Dendritic cell treated with granulocyte-macrophage colony-stimulating factor and Interleukin-4, amounts not matched to agents 40 ng/mL and 50 ng/mL, for 4 days (primary cell): ENCODE data around the gene INSL4.

Source experiments
- H3K27ac Mint-ChIP-seq: one replicate; pipeline ENCODE4 v1.8.0; 2022; ENCODE audit warnings: mild to moderate bottlenecking, mixed read lengths
- H3K27me3 Mint-ChIP-seq: one replicate; pipeline ENCODE4 v1.8.0; 2022; ENCODE audit warnings: mild to moderate bottlenecking, mixed read lengths
- H3K36me3 Mint-ChIP-seq: one replicate; pipeline ENCODE4 v1.8.0; 2022; ENCODE audit warnings: low read depth, mixed read lengths
- H3K4me1 Mint-ChIP-seq: one replicate; pipeline ENCODE4 v1.8.0; 2022; ENCODE audit warnings: low read depth, mixed read lengths
- H3K4me3 Mint-ChIP-seq: one replicate; pipeline ENCODE4 v1.8.0; 2022; ENCODE audit warnings: mild to moderate bottlenecking, moderate library complexity, mixed read lengths
- H3K9me3 Mint-ChIP-seq: one replicate; pipeline ENCODE4 v1.8.0; 2022; ENCODE audit warnings: mixed read lengths
- intact Hi-C: fragments of 100-400 bp; cut with micrococcal nuclease; formaldehyde crosslinking; loops from one replicate; pipeline ENCODE4 v1.15.0; 2022

The INSL4 gene

GRCh38 chr9:5231212-5231611 is at the start of gene INSL4:
TSS of gene INSL4 (plus strand) at chr9:5231419. CDS start at chr9:5231524, 105 bp downstream.
- Mint-ChIP-seq H3K36me3 (no peaks in the 10 kb centered on the region), H3K4me3 (no peak within 1 kb of the TSS), H3K4me1 (no peaks in the 10 kb centered on the region), H3K27me3 (peaks cover 12% of the 10 kb centered on the region), H3K9me3 (no peaks in the 10 kb centered on the region), H3K27ac (no peak within 1 kb of the TSS)
- intact Hi-C loops, result no loop called here

GRCh38 chr9:5184776-5185175 is 46.4 kb upstream of the INSL4 start:
- Mint-ChIP-seq H3K4me3 (no peak overlapping the region), H3K36me3 (no peaks in the 10 kb centered on the region), H3K27ac (no peak overlapping the region), H3K4me1 (no peaks in the 10 kb centered on the region), H3K27me3 (peaks cover 3% of the 10 kb centered on the region), H3K9me3 (peaks cover 13% of the 10 kb centered on the region)
- intact Hi-C loops, result loop anchor here (5.0 kb wide), 1 partner anchor 243 kb away; no protein-coding TSS in a partner anchor

- Mint-ChIP-seq H3K27ac (no peak within 1 kb of the TSS), H3K27me3 (peaks cover 3% of the 10 kb centered on the region), H3K4me3 (no peak within 1 kb of the TSS), H3K4me1 (no peaks in the 10 kb centered on the region), H3K9me3 (peaks cover 8% of the 10 kb centered on the region), H3K36me3 (no peaks in the 10 kb centered on the region)
- intact Hi-C loops, result loop anchor here (5.0 kb wide), 1 partner anchor 242 kb away; no protein-coding TSS in a partner anchor
These were observed 45.9 kb upstream of the INSL4 start, which contains the start of gene INSL6 for GRCh38 chr9:5185220-5185840. TSS of gene INSL6 (minus strand) at chr9:5185639. CDS start at chr9:5185602, 37 bp downstream.

GRCh38 chr9:5186416-5187169 is 44.6 kb upstream of the INSL4 start:
- H3K36me3 Mint-ChIP-seq, result no peaks in the 10 kb centered on the region
- no peak overlapping the region for H3K27ac Mint-ChIP-seq
- peaks cover 5% of the 10 kb centered on the region for H3K27me3 Mint-ChIP-seq

GRCh38 chr9:5188060-5188984 is 42.9 kb upstream of the INSL4 start:
- Mint-ChIP-seq H3K27ac (no peak overlapping the region), H3K4me3 (no peak overlapping the region), H3K9me3 (no peaks in the 10 kb centered on the region), H3K36me3 (no peaks in the 10 kb centered on the region), H3K27me3 (peaks cover 5% of the 10 kb centered on the region), H3K4me1 (no peaks in the 10 kb centered on the region)
- intact Hi-C loops, result loop anchor here (5.0 kb wide), 1 partner anchor 239 kb away; no protein-coding TSS in a partner anchor

More at GRCh38 chr9:5186416-5187169, 44.6 kb upstream of the INSL4 start:
- Mint-ChIP-seq H3K4me3 (no peak overlapping the region), H3K4me1 (no peaks in the 10 kb centered on the region), H3K9me3 (no peaks in the 10 kb centered on the region)
- intact Hi-C loops, result loop anchor here (1.0 to 5.0 kb wide), 3 partner anchors 241 to 414 kb away; no protein-coding TSS in a partner anchor

- intact Hi-C loops, result no loop called here
- peaks cover 5% of the 10 kb centered on the region for H3K27me3 Mint-ChIP-seq
- no peaks in the 10 kb centered on the region for H3K36me3 Mint-ChIP-seq
- no peak overlapping the region for H3K4me3 Mint-ChIP-seq
- no peaks in the 10 kb centered on the region for H3K4me1 Mint-ChIP-seq
- H3K9me3 Mint-ChIP-seq, result no peaks in the 10 kb centered on the region
- no peak overlapping the region for H3K27ac Mint-ChIP-seq
These were observed 39.2 kb upstream of the INSL4 start for GRCh38 chr9:5191985-5192384.

GRCh38 chr9:5193345-5193744 is 37.9 kb upstream of the INSL4 start:
- Mint-ChIP-seq H3K4me1 (no peaks in the 10 kb centered on the region), H3K9me3 (no peaks in the 10 kb centered on the region), H3K4me3 (no peak overlapping the region), H3K36me3 (no peaks in the 10 kb centered on the region), H3K27me3 (peaks cover 3% of the 10 kb centered on the region), H3K27ac (no peak overlapping the region)
- intact Hi-C loops, result no loop called here

GRCh38 chr9:5195463-5195862 is 35.8 kb upstream of the INSL4 start:
- Mint-ChIP-seq H3K36me3 (no peaks in the 10 kb centered on the region), H3K27ac (no peak overlapping the region), H3K4me1 (no peaks in the 10 kb centered on the region), H3K4me3 (no peak overlapping the region), H3K9me3 (no peaks in the 10 kb centered on the region), H3K27me3 (peaks cover 2% of the 10 kb centered on the region)
- intact Hi-C loops, result no loop called here

GRCh38 chr9:5205071-5205470 is 26.1 kb upstream of the INSL4 start:
- Mint-ChIP-seq H3K4me1 (no peaks in the 10 kb centered on the region), H3K27me3 (no peaks in the 10 kb centered on the region), H3K9me3 (peaks cover 23% of the 10 kb centered on the region), H3K36me3 (no peaks in the 10 kb centered on the region), H3K4me3 (no peak overlapping the region), H3K27ac (no peak overlapping the region)
- intact Hi-C loops, result no loop called here

GRCh38 chr9:5230554-5230953 is 665 bp upstream of the INSL4 start:
- Mint-ChIP-seq H3K36me3 (no peaks in the 10 kb centered on the region), H3K9me3 (no peaks in the 10 kb centered on the region), H3K27me3 (peaks cover 12% of the 10 kb centered on the region)

GRCh38 chr9:5263351-5264218 is 32.4 kb downstream of the INSL4 start:
- Mint-ChIP-seq H3K9me3 (no peaks in the 10 kb centered on the region), H3K27me3 (no peaks in the 10 kb centered on the region), H3K4me1 (peaks cover 10% of the 10 kb centered on the region), H3K27ac (no peak overlapping the region), H3K36me3 (no peaks in the 10 kb centered on the region), H3K4me3 (no peak overlapping the region)
- intact Hi-C loops, result no loop called here

More at GRCh38 chr9:5230554-5230953, 665 bp upstream of the INSL4 start:
- H3K4me3 Mint-ChIP-seq, result no peak overlapping the region
- H3K27ac Mint-ChIP-seq, result no peak overlapping the region
- H3K4me1 Mint-ChIP-seq, result no peaks in the 10 kb centered on the region
- intact Hi-C loops, result no loop called here

- H3K27me3 Mint-ChIP-seq, result no peaks in the 10 kb centered on the region
- no peak overlapping the region for H3K4me3 Mint-ChIP-seq
- no peak overlapping the region for H3K27ac Mint-ChIP-seq
- no peaks in the 10 kb centered on the region for H3K36me3 Mint-ChIP-seq
- H3K9me3 Mint-ChIP-seq, result no peaks in the 10 kb centered on the region
- intact Hi-C loops, result no loop called here
- H3K4me1 Mint-ChIP-seq, result peaks cover 10% of the 10 kb centered on the region
These were observed 33.0 kb downstream of the INSL4 start for GRCh38 chr9:5264219-5264595.

- Mint-ChIP-seq H3K36me3 (no peaks in the 10 kb centered on the region), H3K4me3 (no peak overlapping the region), H3K27me3 (no peaks in the 10 kb centered on the region), H3K9me3 (no peaks in the 10 kb centered on the region), H3K4me1 (peaks cover 10% of the 10 kb centered on the region), H3K27ac (no peak overlapping the region)
- intact Hi-C loops, result no loop called here
These were observed 34.7 kb downstream of the INSL4 start for GRCh38 chr9:5265939-5266338.
